ENCODE data around the gene SLC30A4.
"Not testable (repeated sequence)": the region's sequence is repeated elsewhere in the genome, so short reads cannot be mapped to it uniquely, and the experiment has no call there.

SLC30A4 gene

GRCh38 chr15:45522328-45523165 lies at the start of gene SLC30A4:
Gene SLC30A4, minus strand, starts transcription at chr15:45522755. Its CDS starts 401 bp downstream, at chr15:45522354.
- peak; percentile 65 for DNase-seq

DNA sequence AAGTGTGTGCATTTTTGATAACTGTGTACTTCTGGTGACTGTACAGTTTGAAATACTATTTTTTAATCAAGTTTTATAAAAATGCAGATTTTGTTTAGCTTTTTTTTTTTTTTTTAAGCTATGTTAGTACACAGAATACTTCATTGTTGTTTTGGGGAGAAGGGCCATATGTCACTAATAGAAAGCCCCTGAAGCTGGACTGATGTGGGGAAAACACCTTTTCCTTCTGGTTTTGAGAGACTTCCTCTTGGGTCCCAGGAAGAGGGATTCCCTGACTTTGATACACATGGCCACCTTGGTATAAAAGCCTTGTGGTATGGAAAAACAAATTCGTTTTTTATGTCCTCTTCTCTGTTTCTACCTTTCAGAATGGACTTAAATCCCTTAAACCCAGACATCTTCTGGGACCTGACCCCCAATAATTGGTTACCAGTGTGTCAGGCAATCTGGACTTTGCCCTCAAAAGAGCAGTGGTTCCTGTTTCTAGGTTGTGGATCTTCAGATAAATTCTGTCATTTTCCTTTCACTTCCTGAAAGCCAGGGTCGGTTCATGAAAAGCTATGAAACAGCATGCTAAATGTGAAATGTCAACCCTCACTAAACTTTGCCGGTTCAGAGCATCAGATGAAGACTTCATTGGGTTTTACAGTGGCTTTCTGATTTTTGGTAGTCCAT lies 33.5 kb upstream of the SLC30A4 start:
- no peak for DNase-seq

DNA sequence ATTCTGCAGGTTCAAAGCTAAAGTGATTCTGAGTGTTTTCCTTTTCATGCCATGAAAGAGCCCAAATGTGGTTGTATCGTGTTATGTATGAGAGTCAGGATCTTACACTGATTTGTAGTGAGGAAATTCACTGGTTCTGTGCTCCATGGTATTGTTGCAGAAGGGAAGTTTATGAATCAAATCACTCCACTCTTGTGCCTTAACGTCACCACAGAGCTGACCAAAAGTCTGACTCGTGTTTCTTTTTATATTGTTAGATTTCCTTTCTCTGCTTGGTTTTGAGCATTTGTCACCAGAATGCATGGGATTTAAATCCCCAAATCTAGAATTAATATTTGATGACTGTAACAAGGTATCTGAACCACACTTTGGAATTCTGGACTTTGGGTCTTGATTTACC lies 29.1 kb upstream of the SLC30A4 start:
- DNase-seq = no peak

DNA sequence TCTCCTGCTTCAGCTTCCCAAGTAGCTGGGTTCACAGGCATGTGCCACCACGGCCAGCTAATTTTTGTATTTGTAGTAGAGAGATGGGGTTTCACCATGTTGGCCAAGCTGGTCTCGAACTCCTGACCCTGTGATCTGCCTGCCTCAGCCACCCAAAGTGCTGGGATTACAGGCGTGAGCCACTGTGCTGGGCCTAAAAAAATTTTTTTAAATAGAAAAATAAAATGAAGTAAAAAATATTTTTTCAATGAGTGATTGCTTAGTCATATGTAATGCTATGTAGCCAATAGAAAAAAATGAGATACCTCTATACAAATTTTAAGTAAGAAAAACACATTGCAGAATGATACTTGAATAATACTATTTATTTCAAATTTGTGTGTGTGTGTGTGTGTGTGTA lies 27.9 kb upstream of the SLC30A4 start:
- no peak for DNase-seq

GRCh38 chr15:45549541-45550220 lies 27.1 kb upstream of the SLC30A4 start:
- no peak for DNase-seq

DNA sequence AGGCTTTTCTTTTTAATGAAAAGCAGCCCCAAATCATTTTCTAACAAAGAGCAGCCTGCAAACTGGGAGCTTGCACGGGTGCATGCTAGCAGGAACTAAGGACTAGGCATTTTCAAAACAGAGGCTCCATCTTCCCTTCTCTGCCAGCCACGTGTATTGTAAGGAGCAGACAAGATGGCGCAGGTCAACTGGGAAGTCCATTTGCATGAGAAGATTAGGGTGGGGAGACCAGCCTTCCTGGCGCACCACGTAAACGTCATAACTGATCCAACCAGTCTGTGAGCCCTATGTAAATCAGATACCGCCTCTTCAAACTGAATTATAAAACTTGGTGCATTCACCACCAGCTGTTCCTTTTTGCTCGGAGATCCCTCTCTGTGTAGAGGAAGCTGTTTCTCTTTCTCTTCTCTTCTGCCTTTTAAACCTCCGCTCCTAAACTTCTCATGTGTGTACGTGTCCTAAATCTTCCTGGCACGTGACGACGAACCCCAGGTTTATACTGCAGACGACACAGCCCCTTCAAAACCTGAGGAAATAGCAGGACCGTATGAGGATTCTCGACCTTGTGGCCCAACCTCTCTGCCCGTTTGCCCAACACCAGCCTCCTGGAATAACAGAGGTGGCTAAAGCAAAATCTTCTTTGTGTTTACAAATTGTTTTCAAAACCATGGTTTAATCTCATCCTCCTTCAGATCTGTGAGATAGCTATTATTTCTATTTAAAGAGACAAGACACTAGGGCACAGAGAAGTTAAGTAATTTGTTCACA lies 26.4 kb upstream of the SLC30A4 start:
- DNase-seq = no peak

GRCh38 chr15:45546789-45547188 lies 24.2 kb upstream of the SLC30A4 start:
- DNase-seq = no peak

DNA sequence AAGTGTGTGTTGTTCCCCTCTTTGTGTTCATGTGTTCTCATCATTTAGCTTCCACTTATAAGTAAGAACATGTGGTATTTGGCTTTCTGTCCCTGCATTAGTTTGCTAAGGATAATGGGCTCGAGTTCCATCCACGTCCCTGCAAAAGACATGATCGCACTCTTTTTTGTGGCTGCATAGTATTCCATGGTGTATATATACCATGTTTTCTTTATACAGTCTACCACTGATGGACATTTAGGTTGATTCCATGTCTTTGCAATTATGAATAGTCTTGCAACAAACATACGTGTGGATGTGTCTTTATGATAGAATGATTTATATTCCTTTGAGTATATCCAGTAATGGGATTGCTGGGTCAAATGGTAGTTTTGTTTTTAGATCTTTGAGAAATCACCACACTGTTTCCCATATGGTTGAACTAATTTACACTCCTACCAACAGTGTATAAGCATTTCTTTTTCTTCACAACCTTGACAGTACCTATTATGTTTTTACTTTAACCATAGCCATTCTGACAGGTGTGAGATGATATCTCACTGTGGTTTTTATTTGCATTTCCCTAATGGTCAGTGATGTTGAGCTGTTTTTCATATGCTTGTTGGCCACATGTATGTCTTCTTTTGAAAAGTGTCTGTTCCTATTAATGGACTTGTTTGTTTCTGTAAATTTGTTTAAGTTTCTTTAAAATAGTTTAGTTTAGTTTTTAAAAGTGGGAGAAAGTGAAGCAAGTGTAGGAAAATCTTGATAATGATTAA lies 21.9 kb upstream of the SLC30A4 start:
- DNase-seq = no peak

DNA sequence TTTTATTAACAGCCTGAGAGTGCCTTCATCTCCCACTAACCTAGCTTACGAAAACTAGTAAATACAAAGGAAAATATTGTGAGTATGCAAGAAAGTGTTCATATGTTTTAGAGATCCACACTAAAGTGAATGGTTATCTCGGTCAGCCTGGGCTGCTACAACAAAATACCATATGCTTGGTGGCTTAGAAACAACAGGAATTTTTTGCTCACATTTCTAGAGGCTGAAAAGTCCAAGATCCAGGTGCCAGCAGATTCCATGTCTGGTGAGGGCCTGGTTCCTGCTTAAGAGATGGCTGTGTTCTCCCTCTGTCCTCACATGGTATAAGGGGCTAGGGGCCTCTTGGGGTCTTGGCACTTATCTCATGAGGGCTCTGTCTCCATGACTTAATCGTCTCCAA lies 20.5 kb upstream of the SLC30A4 start:
- DNase-seq = no peak

GRCh38 chr15:45540531-45540930 lies 18.0 kb upstream of the SLC30A4 start:
- no peak for DNase-seq

DNA sequence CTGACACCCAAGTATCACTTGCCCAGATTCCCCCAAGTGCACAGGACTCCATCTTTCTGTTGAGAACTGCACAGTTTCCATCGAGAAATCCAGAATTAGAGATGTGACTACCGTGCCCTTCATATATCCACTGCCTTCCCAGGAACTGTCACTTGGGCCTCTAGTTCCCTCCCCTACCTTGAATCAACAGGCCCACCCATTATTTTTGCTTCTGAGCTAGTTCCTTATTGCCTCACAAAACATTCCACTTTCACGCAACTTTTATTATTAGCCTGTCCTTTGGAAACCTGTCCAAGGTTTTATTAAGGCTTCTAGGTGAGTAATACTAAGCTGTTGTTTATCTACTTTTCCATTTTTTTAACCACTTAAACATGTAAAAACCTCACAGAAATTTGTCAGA lies 17.1 kb upstream of the SLC30A4 start:
- no peak for DNase-seq

DNA sequence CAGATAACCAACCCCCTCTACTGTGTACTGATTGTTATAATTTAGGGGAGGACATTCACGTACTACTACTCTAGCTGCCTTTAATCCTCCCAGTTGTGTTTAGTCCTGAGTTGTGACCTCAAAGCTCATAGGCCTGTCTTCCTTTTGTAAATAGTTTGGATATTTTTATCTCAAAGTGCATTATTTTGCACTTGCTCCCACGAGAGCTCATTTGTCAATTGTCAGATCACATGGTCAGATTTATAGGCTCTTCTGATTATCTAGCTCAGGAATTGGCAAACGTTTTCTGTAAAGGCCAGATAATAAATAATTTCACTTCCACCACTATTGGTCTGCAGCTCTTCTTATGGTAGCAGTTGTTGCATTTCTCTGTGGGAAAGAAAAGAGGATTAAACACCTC lies 14.4 kb upstream of the SLC30A4 start:
- no peak for DNase-seq

GRCh38 chr15:45535486-45536042 lies 13.0 kb upstream of the SLC30A4 start:
- DNase-seq = no peak

DNA sequence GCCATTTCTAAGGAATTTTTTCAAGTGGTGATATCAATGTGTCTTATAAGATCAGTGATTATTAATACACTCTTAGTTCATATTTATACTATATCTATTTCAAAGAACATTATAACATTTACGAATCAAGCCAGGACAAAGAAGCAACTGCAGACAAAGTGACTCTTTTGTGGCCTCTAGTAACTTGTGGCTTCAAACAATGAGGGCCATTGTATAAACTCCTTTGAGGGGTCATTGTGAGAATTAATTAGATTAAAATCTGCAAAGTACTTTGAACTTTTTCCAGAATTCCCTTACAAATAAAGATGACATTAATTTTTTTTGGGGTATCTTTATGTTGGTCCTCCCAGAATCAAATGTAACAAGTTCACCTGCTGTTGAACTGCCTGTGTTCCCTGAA lies 12.3 kb upstream of the SLC30A4 start:
- no peak for DNase-seq

GRCh38 chr15:45532892-45533291 lies 10.3 kb upstream of the SLC30A4 start:
- not testable (repeated sequence) for DNase-seq

GRCh38 chr15:45529613-45530012 lies 7.1 kb upstream of the SLC30A4 start:
- no peak for DNase-seq

- no peak for DNase-seq
Observed at GRCh38 chr15:45527086-45527485, 4.5 kb upstream of the SLC30A4 start.

GRCh38 chr15:45523166-45523460 lies 558 bp upstream of the SLC30A4 start:
- no peak for DNase-seq

DNA sequence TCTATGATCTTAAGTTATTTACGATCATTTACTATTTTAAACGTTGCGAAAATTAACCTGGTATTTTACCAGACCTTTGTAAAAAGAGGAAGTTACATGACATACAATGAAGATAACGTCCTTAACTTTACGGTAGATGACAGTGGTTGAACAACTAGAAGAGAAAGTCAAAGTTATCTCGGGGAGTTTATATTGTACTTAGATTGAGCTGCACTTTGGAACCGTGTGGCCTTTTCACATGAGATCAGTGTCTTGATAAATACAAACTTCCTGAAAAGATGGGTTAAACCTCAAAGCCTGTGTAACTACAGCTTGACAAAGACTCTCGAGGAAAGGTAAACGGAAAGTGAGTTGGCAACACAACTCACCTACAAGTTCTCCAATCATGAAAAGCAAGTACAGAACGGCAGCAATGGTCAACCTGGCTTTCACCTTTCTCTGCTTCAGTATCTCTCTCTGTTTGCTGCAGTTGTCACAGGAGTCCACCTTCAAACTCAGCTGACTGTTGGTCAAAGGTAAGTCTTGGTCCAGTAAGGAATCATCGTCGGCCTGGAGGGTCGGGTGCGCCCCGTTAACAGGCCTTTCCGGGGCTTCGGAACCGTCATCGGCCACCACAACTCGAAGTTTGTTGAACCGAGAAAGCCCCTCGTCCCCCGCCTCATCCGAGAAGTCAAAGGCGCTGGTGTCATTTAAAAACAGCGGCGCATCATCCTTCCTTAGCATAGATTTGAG lies 793 bp downstream of the SLC30A4 start:
- DNase-seq = no peak

- no peak for DNase-seq
Observed at GRCh38 chr15:45510758-45511280, 11.7 kb downstream of the SLC30A4 start.

- not testable (repeated sequence) for DNase-seq
Observed at GRCh38 chr15:45507143-45507542, 15.4 kb downstream of the SLC30A4 start.

Data from activated effector memory CD4-positive, alpha-beta T cell treated with Interleukin-2 at 50 U/mL for 16 hours (primary cell).